Peyer's patch (tissue), 4 donors: ENCODE data around the gene IGSF9. TPM values are rescaled to one million over a fixed set of nuclear protein-coding genes. Genes with fewer than 3 reads are reported as not detected.
"Not testable (repeated sequence)": the region's sequence is repeated elsewhere in the genome, so short reads cannot be mapped to it uniquely, and the experiment has no call there.

Experiments used
- DNase-seq, 3 donors: peaks; one replicate each; pipeline ENCODE4 v3.0.0-alpha.2; 2017 to 2019
- H3K27ac ChIP-seq, 4 donors: fragments of 200-600 bp; sonication (generic); one replicate each; pipeline ENCODE4 v1.5.1; 2016 to 2019
- H3K27me3 ChIP-seq, 2 donors: fragments of 200-600 bp; sonication (generic); one replicate each; pipeline ENCODE4 v1.5.1; 2019
- H3K36me3 ChIP-seq, 3 donors: fragments of 200-600 bp; sonication (generic); one replicate each; pipeline ENCODE4 v1.5.1; 2016 to 2019
- H3K4me1 ChIP-seq, 4 donors: fragments of 200-600 bp; sonication (generic); one replicate each; pipeline ENCODE4 v1.5.1; 2016 to 2019
- H3K4me3 ChIP-seq, 4 donors: fragments of 200-600 bp; sonication (generic); 1 replicate in 3 of 4; 2 replicates in 1 of 4; pipeline ENCODE4 v1.5.1; 2016 to 2019; ENCODE audit warnings: mild to moderate bottlenecking in 1 of 4
- H3K9me3 ChIP-seq, 4 donors: fragments of 200-600 bp; sonication (generic); one replicate each; pipeline ENCODE4 v1.5.1; 2016 to 2019; ENCODE audit warnings: mild to moderate bottlenecking in 1 of 4
- CTCF ChIP-seq, 6 experiments: fragments of 450-650 bp in 4 of 6; fragments of 200-600 bp in 2 of 6; sonication (generic) in 1 of 6; IDR thresholded peaks; one replicate each; pipeline ENCODE4 v1.5.1; 2017 to 2019; ENCODE audit warnings: antibody characterized with exemption in 6 of 6, mild to moderate bottlenecking in 3 of 6, moderate library complexity in 1 of 6
- POLR2A ChIP-seq, 2 donors: fragments of 450-650 bp; IDR thresholded peaks; one replicate each; pipeline ENCODE4 v1.5.1; 2017; ENCODE audit warnings: antibody characterized with exemption in 2 of 2, mild to moderate bottlenecking in 2 of 2, moderate library complexity in 2 of 2
- total RNA-seq, 4 donors: library from RNA; depleted of rRNA; stranded (reverse); fragments of >200 nt; gene quantifications; one replicate each; pipeline ENCODE4 v1.1.0, GENCODE V29; 2016

The IGSF9 gene
- total RNA-seq, 4 donors from 2014 or later, result 5.8 to 169 (median 40.6) TPM

DNA sequence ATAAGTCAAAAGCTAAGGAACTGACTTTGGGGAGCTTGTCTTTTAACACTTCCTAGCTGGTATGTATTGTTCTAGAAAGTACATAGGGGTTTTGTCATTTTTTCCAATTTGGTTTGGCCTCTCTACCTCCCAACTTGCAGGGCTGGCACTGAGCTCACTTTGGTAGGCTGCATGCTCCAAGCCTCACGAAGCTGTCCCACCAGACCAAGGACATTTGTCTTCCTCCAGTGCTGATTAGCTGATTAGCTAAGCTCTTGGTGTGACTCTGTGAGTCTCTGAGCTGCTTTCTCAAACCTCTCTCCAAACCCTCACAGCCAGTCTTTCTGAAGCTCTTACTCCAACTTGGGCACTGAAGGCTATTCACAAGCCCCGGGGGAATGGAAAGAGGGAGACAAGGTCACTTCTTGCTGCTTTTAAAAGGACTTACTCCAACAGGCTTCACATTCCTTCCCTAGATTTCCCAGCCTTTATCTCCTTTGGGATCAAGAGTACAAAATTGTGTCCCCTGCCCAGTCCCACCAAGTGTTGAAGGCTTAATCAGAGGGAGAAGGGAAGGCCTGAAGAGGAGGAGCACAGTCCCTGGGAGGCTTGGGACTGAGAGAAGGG, 44.6 kb downstream of the IGSF9 start:
- H3K27me3 ChIP-seq, result no peaks in the 10 kb centered on the region
- TF ChIP-seq POLR2A (IDR thresholded peaks at IDR 0.05), result no peak
- no peak for TF ChIP-seq CTCF (IDR thresholded peaks at IDR 0.05)
- peaks cover 0 to 16% (median 0%) of the 10 kb centered on the region in 4 donors for H3K4me1 ChIP-seq
- H3K4me3 ChIP-seq, result no peak overlapping the region
- peak in 1 of 3 donors; percentile 19 for DNase-seq
- no peaks in the 10 kb centered on the region for H3K36me3 ChIP-seq
- no peaks in the 10 kb centered on the region for H3K9me3 ChIP-seq
- H3K27ac ChIP-seq, result no peak overlapping the region

- no peaks in the 10 kb centered on the region for H3K27me3 ChIP-seq
- TF ChIP-seq CTCF (IDR thresholded peaks at IDR 0.05), result no peak
- TF ChIP-seq POLR2A (IDR thresholded peaks at IDR 0.05), result no peak
- H3K4me3 ChIP-seq, result no peak within 1 kb of the TSS
- peaks cover 0 to 16% (median 0%) of the 10 kb centered on the region in 4 donors for H3K4me1 ChIP-seq
- DNase-seq, result peak; percentile 33 to 93 (median 88)
- peak within 1 kb of the TSS in 2 of 4 donors; percentile 17 to 36 for H3K27ac ChIP-seq
- no peaks in the 10 kb centered on the region for H3K36me3 ChIP-seq
- no peaks in the 10 kb centered on the region for H3K9me3 ChIP-seq
Observed at GRCh38 chr1:159900086-159900680, 45.2 kb downstream of the IGSF9 start, which contains the start of gene CFAP45. TSS of gene CFAP45 (minus strand) at chr1:159900165. CDS start at chr1:159900098, 67 bp downstream.

GRCh38 chr1:159899634-159900033, 45.8 kb downstream of the IGSF9 start:
- H3K36me3 ChIP-seq, DNase-seq, H3K4me3 ChIP-seq, H3K27me3 ChIP-seq, H3K9me3 ChIP-seq: not testable (repeated sequence)
- peaks cover 0 to 16% (median 0%) of the 10 kb centered on the region in 4 donors for H3K4me1 ChIP-seq
- H3K27ac ChIP-seq, result peak overlapping the region in 2 of 4 donors; percentile 17 to 36

DNA sequence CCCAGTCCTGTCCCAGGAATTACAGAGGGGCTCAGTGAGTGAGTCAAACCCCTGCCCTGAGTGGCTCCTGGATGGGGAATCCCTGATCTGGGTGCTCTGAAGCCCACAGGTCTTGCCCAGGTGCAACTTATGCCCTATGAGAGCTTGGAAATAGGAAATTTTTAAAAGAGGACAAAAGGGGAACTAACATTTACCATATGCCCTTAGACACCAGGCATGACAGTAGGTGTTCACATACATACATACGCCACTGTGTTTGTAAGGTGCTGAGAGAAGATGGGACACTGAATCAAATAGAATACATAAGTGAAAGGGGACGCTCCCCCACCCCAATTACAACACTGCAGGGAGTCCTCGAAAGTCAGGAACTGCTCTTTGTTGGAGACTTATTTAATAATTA, 46.9 kb downstream of the IGSF9 start:
- no peak overlapping the region for H3K27ac ChIP-seq
- no peaks in the 10 kb centered on the region for H3K9me3 ChIP-seq
- no peaks in the 10 kb centered on the region for H3K36me3 ChIP-seq
- no peak for DNase-seq
- no peak overlapping the region for H3K4me3 ChIP-seq
- peaks cover 0 to 16% (median 0%) of the 10 kb centered on the region in 4 donors for H3K4me1 ChIP-seq
- TF ChIP-seq CTCF (IDR thresholded peaks at IDR 0.05) (no peak), POLR2A (IDR thresholded peaks at IDR 0.05) (no peak)
- H3K27me3 ChIP-seq, result no peaks in the 10 kb centered on the region

DNA sequence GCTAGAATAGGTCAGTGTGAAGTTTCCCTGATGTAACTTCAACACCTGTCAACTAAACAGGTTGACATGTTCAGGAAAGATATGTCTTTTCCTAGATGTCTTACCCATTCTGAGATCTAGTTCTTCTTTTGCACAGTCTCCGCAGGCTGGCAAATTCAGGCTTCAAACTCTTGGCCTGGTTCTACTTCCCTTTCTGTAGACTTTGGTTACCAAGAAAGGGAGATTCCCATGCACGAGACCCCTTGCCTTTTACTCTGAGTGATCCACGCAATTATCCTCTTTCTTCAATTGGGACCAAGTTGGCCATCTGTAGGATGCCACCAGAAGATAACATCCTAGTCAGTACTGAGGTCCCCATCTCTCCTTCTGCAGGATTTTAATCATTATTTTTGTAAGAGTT, 47.5 kb downstream of the IGSF9 start:
- peaks cover 0 to 16% (median 0%) of the 10 kb centered on the region in 4 donors for H3K4me1 ChIP-seq
- H3K4me3 ChIP-seq, result no peak overlapping the region
- no peak for DNase-seq
- no peaks in the 10 kb centered on the region for H3K9me3 ChIP-seq
- H3K36me3 ChIP-seq, result no peaks in the 10 kb centered on the region
- TF ChIP-seq POLR2A (IDR thresholded peaks at IDR 0.05) (no peak), CTCF (IDR thresholded peaks at IDR 0.05) (no peak)
- H3K27me3 ChIP-seq, result no peaks in the 10 kb centered on the region
- H3K27ac ChIP-seq, result no peak overlapping the region

DNA sequence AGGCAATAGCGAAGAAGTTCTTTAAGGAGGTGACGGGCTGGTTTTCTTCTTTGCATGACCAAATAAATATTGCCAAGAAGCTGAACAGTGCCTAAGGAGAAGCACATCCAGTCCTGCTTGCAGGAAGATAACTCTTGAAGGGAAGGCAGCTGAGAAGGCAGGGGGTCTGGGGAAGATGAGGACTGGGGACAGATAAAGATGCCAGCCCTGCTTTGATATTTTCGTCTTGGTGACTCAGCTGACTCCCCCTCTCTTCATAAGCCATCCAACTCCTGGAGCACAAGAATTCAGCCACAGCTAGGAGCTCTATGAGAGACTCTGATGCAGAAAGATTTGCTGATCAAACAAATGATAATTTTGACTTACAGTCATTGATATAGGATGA, 48.9 kb downstream of the IGSF9 start:
- Histone ChIP-seq H3K27ac (peak overlapping the region in 1 of 4 donors; percentile 28), H3K9me3 (no peaks in the 10 kb centered on the region), H3K36me3 (no peaks in the 10 kb centered on the region), H3K4me1 (peaks cover 0 to 16% (median 0%) of the 10 kb centered on the region in 4 donors), H3K27me3 (no peaks in the 10 kb centered on the region), H3K4me3 (no peak overlapping the region)
- TF ChIP-seq POLR2A (IDR thresholded peaks at IDR 0.05) (no peak), CTCF (IDR thresholded peaks at IDR 0.05) (no peak)
- peak in 1 of 3 donors; percentile 7 for DNase-seq
